K562 (cell line): ENCODE measurements around the gene SYCP1. TPM values are rescaled to one million over a fixed set of nuclear protein-coding genes. Genes with fewer than 3 reads are reported as not detected.

ENCODE experiments used
- ATAC-seq: fragments of 200-7000 bp; cut with Tn5 transposase; 3 replicates; pipeline ENCODE4 v1.9.1; 2020; ENCODE audit warnings: moderate library complexity
- BruUV-seq: library from RNA; stranded (reverse); fragments of 400-500 nt; replicated peaks from 2 replicates; lab custom pipeline; 2021; lab: Mats Ljungman, UMichigan
- CTCF ChIA-PET: fragments of 300-600 bp; formaldehyde crosslinking; extraction: SDS; loops from one replicate; lab custom pipeline; 2021; ENCODE audit warnings: low intra/inter-chr PET ratio; lab: Yijun Ruan, JAX
- POLR2A ChIA-PET: fragments of 300-600, 350-650 bp; sonication (Branson Sonifier 250); formaldehyde crosslinking; extraction: SDS; loops from one replicate; lab custom pipeline; 2021; ENCODE audit warnings: antibody characterized with exemption, inconsistent platforms; lab: Yijun Ruan, JAX
- DNase-seq, 4 experiments: peaks; one replicate each; pipeline versions ENCODE4 v3.0.0 to v3.0.0-alpha.2; 2011 to 2018; ENCODE audit warnings: low spot score in 3 of 4, mixed read lengths in 3 of 4; ENCODE audit errors: extremely low read depth in 1 of 4
- FAIRE-seq: peaks from 2 replicates; lab custom pipeline; 2011; peaks lifted over from hg19 to GRCh38; lab: Jason Lieb, UNC
- H2AFZ ChIP-seq: 2 replicates; pipeline ENCODE4 v1.6.0; 2011; ENCODE audit warnings: low read depth, low read length, control low read depth, inconsistent platforms
- H3K27ac ChIP-seq: fragments of 200-600 bp; 3 replicates; pipeline ENCODE4 v1.8.0; 2011; ENCODE audit warnings: low read depth, mild to moderate bottlenecking, control low read depth, inconsistent platforms, low read length, moderate library complexity, mixed read lengths; ENCODE audit errors: extremely low read depth
- H3K27me3 ChIP-seq, 2 experiments: fragments of 300-600 bp in 1 of 2; 2 replicates in 1 of 2; 3 replicates in 1 of 2; pipeline versions ENCODE4 v1.6.0 to v1.8.0; 2011; ENCODE audit warnings: inconsistent platforms in 2 of 2, low read length in 2 of 2, mild to moderate bottlenecking in 1 of 2, mixed read lengths in 1 of 2, moderate library complexity in 1 of 2; ENCODE audit not compliant: control insufficient read depth in 2 of 2, insufficient read depth in 2 of 2
- H3K36me3 ChIP-seq: fragments of 300-600 bp; 3 replicates; pipeline ENCODE4 v1.8.0; 2011; ENCODE audit warnings: mild to moderate bottlenecking, low read length, inconsistent platforms; ENCODE audit not compliant: control insufficient read depth, insufficient read depth
- H3K4me1 ChIP-seq, 2 experiments: fragments of 200-600 bp in 1 of 2; replicated peaks in 1 of 2; 2 replicates in 1 of 2; 3 replicates in 1 of 2; pipeline versions ENCODE4 v1.5.1 to v1.8.0; 2011; ENCODE audit warnings: inconsistent platforms in 2 of 2, low read length in 2 of 2, mild to moderate bottlenecking in 1 of 2, mixed read lengths in 1 of 2, moderate library complexity in 1 of 2; ENCODE audit not compliant: control insufficient read depth in 2 of 2, insufficient read depth in 2 of 2
- H3K4me2 ChIP-seq: 2 replicates; pipeline ENCODE4 v1.6.1; 2011; ENCODE audit warnings: low read length, control low read depth, inconsistent platforms, mixed read lengths; ENCODE audit not compliant: insufficient read depth
- H3K4me3 ChIP-seq: fragments of 200-600 bp; sonication (generic), shearing (Covaris generic); 2 replicates; pipeline ENCODE4 v1.5.1; 2016; ENCODE audit warnings: control low read depth, inconsistent platforms
- H3K79me2 ChIP-seq: fragments of 200-600 bp; 3 replicates; pipeline ENCODE4 v1.8.0; 2011; ENCODE audit warnings: low read length, inconsistent platforms; ENCODE audit not compliant: control insufficient read depth, insufficient read depth
- H3K9ac ChIP-seq, 2 experiments: 2 replicates each; pipeline versions ENCODE4 v1.6.0 to v1.6.1; 2011; ENCODE audit warnings: low read depth in 2 of 2, low read length in 2 of 2, control low read depth in 1 of 2, inconsistent platforms in 1 of 2, mild to moderate bottlenecking in 1 of 2, mixed read lengths in 1 of 2; ENCODE audit not compliant: insufficient read depth in 1 of 2
- H3K9me1 ChIP-seq: one replicate; pipeline ENCODE4 v1.6.0; 2011; ENCODE audit warnings: inconsistent platforms, mild to moderate bottlenecking, low read length, moderate library complexity; ENCODE audit not compliant: control insufficient read depth, insufficient read depth
- H3K9me3 ChIP-seq: replicated peaks from 2 replicates; pipeline ENCODE4 v1.5.1; 2011; ENCODE audit warnings: low read depth, low read length, inconsistent platforms; ENCODE audit not compliant: control insufficient read depth, insufficient read depth
- H4K20me1 ChIP-seq: replicated peaks from 2 replicates; pipeline ENCODE4 v1.6.1; 2011; ENCODE audit warnings: low read length, inconsistent platforms, mixed read lengths; ENCODE audit not compliant: control insufficient read depth, insufficient read depth
- CREB1 ChIP-seq, 2 experiments: sonication (generic) in 1 of 2; formaldehyde crosslinking in 1 of 2; IDR thresholded peaks; 2 replicates each; pipeline versions ENCODE4 v1.6.1 to v1.8.0; 2012 to 2022; ENCODE audit warnings: inconsistent platforms in 1 of 2, mild to moderate bottlenecking in 1 of 2, missing genetic modification reagents in 1 of 2, moderate library complexity in 1 of 2
- ETV1 ChIP-seq: fragments of 450-650 bp; conservative IDR thresholded peaks from 2 replicates; pipeline ENCODE4 v1.6.1; 2016; ENCODE audit warnings: missing genetic modification characterization, control low read depth, low read depth, missing compliant biosample characterization
- FIP1L1 ChIP-seq: fragments of 200-400 bp; formaldehyde crosslinking; IDR thresholded peaks from 2 replicates; pipeline ENCODE4 v1.6.1; 2018; ENCODE audit warnings: mild to moderate bottlenecking, low read depth, low read length; ENCODE audit not compliant: poor library complexity, severe bottlenecking
- NFYB ChIP-seq: IDR thresholded peaks from 2 replicates; pipeline ENCODE4 v1.6.1; 2011; ENCODE audit warnings: mild to moderate bottlenecking, moderate library complexity; ENCODE audit not compliant: insufficient read length; ENCODE audit errors: extremely low read depth
- NUFIP1 ChIP-seq: fragments of 450-650 bp; IDR thresholded peaks from 2 replicates; pipeline ENCODE4 v1.6.1; 2018; ENCODE audit not compliant: partially characterized antibody
- TAF15 ChIP-seq: fragments of 200-400 bp; formaldehyde crosslinking; IDR thresholded peaks from 2 replicates; pipeline ENCODE4 v1.6.1; 2017; ENCODE audit warnings: mild to moderate bottlenecking, low read depth, low read length, moderate library complexity
- ZC3H8 ChIP-seq: fragments of 450-650 bp; IDR thresholded peaks from 2 replicates; pipeline ENCODE4 v1.6.1; 2017
- ZNF551 ChIP-seq: fragments of 250-450 bp; sonication (Bioruptor Pico); IDR thresholded peaks from 2 replicates; pipeline ENCODE4 v1.5.0; 2021; ENCODE audit warnings: mild to moderate bottlenecking, moderate library complexity
- in situ Hi-C: fragments of 300-500 bp; cut with MboI; formaldehyde crosslinking; loops from 4 replicates; pipeline ENCODE4 v1.15.0; 2018; ENCODE audit warnings: inconsistent platforms, mixed read lengths
- intact Hi-C: fragments of 100-400 bp; cut with micrococcal nuclease; formaldehyde crosslinking; loops from 2 replicates; pipeline ENCODE4 v1.14.2; 2022
- polyA plus RNA-seq, 8 experiments: library from polyadenylated mRNA; depleted of rRNA in 4 of 8; stranded (reverse) in 5 of 8; unstranded in 3 of 8; fragments of >200 nt; fragmentation: Nextera tagmentation in 2 of 8; fragmentation: Illumina TruSeq in 1 of 8; extraction: Ambion mirVana in 2 of 8; extraction: Trizol in 1 of 8; gene quantifications; 2 replicates each; pipeline versions ENCODE4 v1.2.1 to v1.2.3, GENCODE V29; 2011 to 2014; ENCODE audit warnings: inconsistent platforms in 1 of 8, missing spikeins in 1 of 8
- total RNA-seq, 7 experiments: library from RNA; depleted of rRNA in 6 of 7; stranded (reverse); fragments of >200 nt in 6 of 7; fragmentation: Illumina TruSeq in 2 of 7; extraction: Trizol in 2 of 7; gene quantifications; 2 replicates each; pipeline versions ENCODE4 v1.2.1 to v1.2.3, GENCODE V29; 2011 to 2021; ENCODE audit warnings: low replicate concordance in 1 of 7
- TF ChIP-seq, protein P1 (sequence below): sonication (generic); formaldehyde crosslinking; IDR thresholded peaks from 2 replicates; pipeline ENCODE4 v1.8.0; 2023; ENCODE audit warnings: mild to moderate bottlenecking, missing genetic modification reagents
- TF ChIP-seq, protein P2 (sequence below): sonication (generic); formaldehyde crosslinking; IDR thresholded peaks from 2 replicates; pipeline ENCODE4 v1.8.1; 2023; ENCODE audit warnings: mild to moderate bottlenecking, missing genetic modification reagents, moderate library complexity

SYCP1 gene
- total and polyA plus RNA-seq, 9 of the 15 experiments (the other 6 are each of a cell fraction or from before 2014, with no cell fraction given), result not detected

DNA sequence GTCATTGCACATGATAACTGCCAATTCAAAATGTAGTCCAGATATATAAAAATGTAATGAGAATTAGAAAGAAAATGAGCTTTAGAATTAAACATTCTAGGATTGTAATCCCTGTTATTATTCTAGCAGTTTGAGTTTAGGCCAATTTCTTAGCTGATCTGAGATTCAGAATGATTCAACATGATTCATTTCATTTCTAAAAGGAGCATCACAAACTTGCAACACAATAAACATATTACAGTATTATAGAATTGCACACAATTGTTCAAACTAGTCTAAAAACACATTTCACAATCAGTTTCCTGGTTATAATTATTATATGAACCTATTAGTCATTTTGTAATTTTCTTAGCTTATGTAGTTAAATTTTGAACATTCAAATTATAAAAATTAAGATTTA, 131.6 kb downstream of the SYCP1 start:
- Histone ChIP-seq H3K4me2 (no peak overlapping the region), H2AFZ (no peak overlapping the region), H3K9me1 (no peaks in the 10 kb centered on the region), H3K9ac (no peak overlapping the region), H3K4me3 (no peak overlapping the region), H3K9me3 (no peaks in the 10 kb centered on the region), H3K4me1 (no peaks in the 10 kb centered on the region), H3K27me3 (no peaks in the 10 kb centered on the region), H4K20me1 (no peaks in the 10 kb centered on the region), H3K79me2 (no peaks in the 10 kb centered on the region), H3K27ac (no peak overlapping the region), H3K36me3 (no peaks in the 10 kb centered on the region)
- ChIA-PET CTCF (no interaction called here), POLR2A (no interaction called here)
- no peak for DNase-seq
- in situ Hi-C loops, result no loop called here
- no peak for TF ChIP-seq ETV1 (tag)
- no peak for TF ChIP-seq NFYB
- no peak for TF ChIP-seq TAF15
- TF ChIP-seq, protein P1, sequence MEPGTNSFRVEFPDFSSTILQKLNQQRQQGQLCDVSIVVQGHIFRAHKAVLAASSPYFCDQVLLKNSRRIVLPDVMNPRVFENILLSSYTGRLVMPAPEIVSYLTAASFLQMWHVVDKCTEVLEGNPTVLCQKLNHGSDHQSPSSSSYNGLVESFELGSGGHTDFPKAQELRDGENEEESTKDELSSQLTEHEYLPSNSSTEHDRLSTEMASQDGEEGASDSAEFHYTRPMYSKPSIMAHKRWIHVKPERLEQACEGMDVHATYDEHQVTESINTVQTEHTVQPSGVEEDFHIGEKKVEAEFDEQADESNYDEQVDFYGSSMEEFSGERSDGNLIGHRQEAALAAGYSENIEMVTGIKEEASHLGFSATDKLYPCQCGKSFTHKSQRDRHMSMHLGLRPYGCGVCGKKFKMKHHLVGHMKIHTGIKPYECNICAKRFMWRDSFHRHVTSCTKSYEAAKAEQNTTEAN (CRISPR knock-in tag), result no peak
- TF ChIP-seq NUFIP1, result no peak
- no peak for TF ChIP-seq ZC3H8
- TF ChIP-seq ZNF551 (CRISPR knock-in tag), result no peak
- TF ChIP-seq FIP1L1, result no peak
- TF ChIP-seq, protein P2, sequence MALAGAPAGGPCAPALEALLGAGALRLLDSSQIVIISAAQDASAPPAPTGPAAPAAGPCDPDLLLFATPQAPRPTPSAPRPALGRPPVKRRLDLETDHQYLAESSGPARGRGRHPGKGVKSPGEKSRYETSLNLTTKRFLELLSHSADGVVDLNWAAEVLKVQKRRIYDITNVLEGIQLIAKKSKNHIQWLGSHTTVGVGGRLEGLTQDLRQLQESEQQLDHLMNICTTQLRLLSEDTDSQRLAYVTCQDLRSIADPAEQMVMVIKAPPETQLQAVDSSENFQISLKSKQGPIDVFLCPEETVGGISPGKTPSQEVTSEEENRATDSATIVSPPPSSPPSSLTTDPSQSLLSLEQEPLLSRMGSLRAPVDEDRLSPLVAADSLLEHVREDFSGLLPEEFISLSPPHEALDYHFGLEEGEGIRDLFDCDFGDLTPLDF (CRISPR knock-in tag), result no peak
- no peak for TF ChIP-seq CREB1 (IDR thresholded peaks at IDR 0.05)
- no peak for TF ChIP-seq CREB1 (CRISPR knock-in tag; IDR thresholded peaks at IDR 0.05)
- no peak for FAIRE-seq
- intact Hi-C loops, result no loop called here
- BruUV-seq, result no TSS peak
- ATAC-seq, result no peak
